ENCODE results near the gene RRP15. TPM values are rescaled to one million over a fixed set of nuclear protein-coding genes. Genes with fewer than 3 reads are reported as not detected.

RRP15 gene
- total RNA-seq, 1 donor from 2014 or later: 9.7 TPM

DNA sequence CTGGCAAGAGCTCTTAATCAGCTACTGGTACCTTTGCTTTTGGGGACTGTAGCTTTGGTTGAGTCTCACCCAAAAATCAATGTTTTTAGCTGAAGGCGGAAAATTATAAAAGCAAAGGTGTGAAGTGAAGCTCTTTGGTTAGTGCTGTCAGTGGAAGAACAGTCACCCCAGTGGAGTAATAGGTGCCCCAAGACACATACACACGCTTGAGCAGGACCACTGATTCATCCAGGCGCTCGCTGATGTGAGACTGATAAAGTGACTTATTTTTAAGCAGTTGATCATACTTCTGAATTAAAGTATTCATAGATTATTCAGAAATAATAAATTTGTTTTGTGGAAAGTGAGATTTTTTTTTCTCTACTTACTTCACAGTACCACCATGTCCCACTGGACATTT is 97.2 kb downstream of the RRP15 start:
- TF ChIP-seq, protein P1, sequence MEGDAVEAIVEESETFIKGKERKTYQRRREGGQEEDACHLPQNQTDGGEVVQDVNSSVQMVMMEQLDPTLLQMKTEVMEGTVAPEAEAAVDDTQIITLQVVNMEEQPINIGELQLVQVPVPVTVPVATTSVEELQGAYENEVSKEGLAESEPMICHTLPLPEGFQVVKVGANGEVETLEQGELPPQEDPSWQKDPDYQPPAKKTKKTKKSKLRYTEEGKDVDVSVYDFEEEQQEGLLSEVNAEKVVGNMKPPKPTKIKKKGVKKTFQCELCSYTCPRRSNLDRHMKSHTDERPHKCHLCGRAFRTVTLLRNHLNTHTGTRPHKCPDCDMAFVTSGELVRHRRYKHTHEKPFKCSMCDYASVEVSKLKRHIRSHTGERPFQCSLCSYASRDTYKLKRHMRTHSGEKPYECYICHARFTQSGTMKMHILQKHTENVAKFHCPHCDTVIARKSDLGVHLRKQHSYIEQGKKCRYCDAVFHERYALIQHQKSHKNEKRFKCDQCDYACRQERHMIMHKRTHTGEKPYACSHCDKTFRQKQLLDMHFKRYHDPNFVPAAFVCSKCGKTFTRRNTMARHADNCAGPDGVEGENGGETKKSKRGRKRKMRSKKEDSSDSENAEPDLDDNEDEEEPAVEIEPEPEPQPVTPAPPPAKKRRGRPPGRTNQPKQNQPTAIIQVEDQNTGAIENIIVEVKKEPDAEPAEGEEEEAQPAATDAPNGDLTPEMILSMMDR (IDR thresholded peaks at IDR 0.05; ENCODE audit: insufficient read depth, low read length, poor library complexity, severe bottlenecking): no peak
- no peak for DNase-seq (ENCODE audit: low read depth)
- Histone ChIP-seq H3K27me3 (ENCODE audit: control insufficient read depth, insufficient read depth, low read length) (no peaks in the 10 kb centered on the region), H3K4me3 (ENCODE audit: low read depth, low read length) (no peak overlapping the region), H3K36me3 (ENCODE audit: control insufficient read depth, insufficient read depth, low read length) (no peaks in the 10 kb centered on the region)

DNA sequence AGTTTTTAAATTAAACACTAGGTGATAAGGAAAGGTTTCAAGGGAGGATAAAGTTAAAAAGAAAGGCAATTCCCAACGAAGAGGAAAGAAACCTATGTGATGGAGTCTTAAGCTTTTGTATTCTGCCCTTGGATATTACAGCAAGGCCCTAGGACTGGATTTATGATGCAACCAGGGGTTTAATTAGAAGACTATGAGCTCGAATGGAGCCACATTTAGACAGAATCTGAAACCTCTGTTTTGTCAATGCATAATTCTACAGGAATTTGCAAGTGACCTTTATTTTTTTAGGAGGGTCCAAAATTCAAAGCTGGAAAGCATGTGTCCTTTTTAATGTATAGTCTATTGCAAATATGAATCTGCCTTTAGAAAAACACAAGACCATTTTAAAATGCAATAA is 98.0 kb downstream of the RRP15 start:
- no peaks in the 10 kb centered on the region for H3K27me3 ChIP-seq (ENCODE audit: control insufficient read depth, insufficient read depth, low read length)
- no peak overlapping the region for H3K4me3 ChIP-seq (ENCODE audit: low read depth, low read length)
- no peaks in the 10 kb centered on the region for H3K36me3 ChIP-seq (ENCODE audit: control insufficient read depth, insufficient read depth, low read length)
- DNase-seq (ENCODE audit: low read depth): no peak
- TF ChIP-seq, protein P1 (IDR thresholded peaks at IDR 0.05; ENCODE audit: insufficient read depth, low read length, poor library complexity, severe bottlenecking): no peak

DNA sequence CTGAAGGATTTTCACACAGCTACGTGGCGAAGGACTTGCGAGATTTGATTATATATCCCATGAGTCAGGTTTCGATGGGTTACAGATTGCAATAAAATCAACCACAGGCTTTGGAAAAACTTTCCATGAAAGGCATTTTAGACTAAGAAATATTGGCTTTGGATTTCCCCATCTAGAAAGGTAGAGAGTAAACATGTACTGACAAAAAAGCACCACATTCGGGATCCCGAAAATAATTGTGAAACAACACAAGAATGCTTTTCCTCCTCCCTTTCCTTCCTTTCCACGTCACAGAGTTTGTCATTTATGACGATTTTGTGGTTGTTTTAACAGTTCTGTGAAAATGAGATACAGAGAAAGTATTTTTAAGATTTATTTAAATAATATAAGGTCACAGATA is 98.6 kb downstream of the RRP15 start:
- TF ChIP-seq, protein P1 (IDR thresholded peaks at IDR 0.05; ENCODE audit: insufficient read depth, low read length, poor library complexity, severe bottlenecking): no peak
- Histone ChIP-seq H3K4me3 (ENCODE audit: low read depth, low read length) (no peak overlapping the region), H3K27me3 (ENCODE audit: control insufficient read depth, insufficient read depth, low read length) (no peaks in the 10 kb centered on the region), H3K36me3 (ENCODE audit: control insufficient read depth, insufficient read depth, low read length) (no peaks in the 10 kb centered on the region)
- no peak for DNase-seq (ENCODE audit: low read depth)

DNA sequence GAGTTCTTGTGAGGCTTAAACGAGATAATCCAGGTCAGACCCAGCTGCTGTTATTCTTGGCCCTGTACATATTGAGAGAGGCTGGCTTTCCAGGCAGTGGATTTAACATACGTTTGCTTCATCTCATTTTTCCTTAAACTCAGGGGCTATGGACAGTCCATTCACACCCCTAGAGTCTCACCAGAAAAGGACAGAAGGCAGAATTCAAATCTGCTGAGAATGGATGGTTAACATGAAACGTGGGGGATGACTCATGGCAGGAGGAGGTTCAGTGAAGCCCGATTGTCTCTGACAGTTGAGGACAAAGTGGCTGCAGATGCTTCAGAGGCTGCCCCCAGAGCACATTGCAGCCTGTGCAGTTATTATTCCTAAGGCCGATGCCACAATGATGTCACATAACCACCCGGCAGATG is 99.5 kb downstream of the RRP15 start:
- no peaks in the 10 kb centered on the region for H3K27me3 ChIP-seq (ENCODE audit: control insufficient read depth, insufficient read depth, low read length)
- no peaks in the 10 kb centered on the region for H3K36me3 ChIP-seq (ENCODE audit: control insufficient read depth, insufficient read depth, low read length)
- no peak for DNase-seq (ENCODE audit: low read depth)
- TF ChIP-seq, protein P1 (IDR thresholded peaks at IDR 0.05; ENCODE audit: insufficient read depth, low read length, poor library complexity, severe bottlenecking): no peak
- H3K4me3 ChIP-seq (ENCODE audit: low read depth, low read length): no peak overlapping the region

Other genes starting within 250 kb of the RRP15 start
- 30.1 and 34.4 TPM in 2 replicates for gene TGFB2, start 60.0 kb downstream of the RRP15 start, total RNA-seq